ENCODE results near the gene XK.

Gene XK

GRCh38 chrX:37714479-37714878, 28.9 kb downstream of the XK start:
- no peak overlapping the region for H3K4me2 ChIP-seq
- TF ChIP-seq CTCF (conservative IDR thresholded peaks at IDR 0.05; ENCODE audit: low read depth, low read length), result no peak
- H3K79me2 ChIP-seq (ENCODE audit: insufficient read depth, low read depth), result no peaks in the 10 kb centered on the region
- no peak overlapping the region for H3K27ac ChIP-seq
- H3K4me1 ChIP-seq (ENCODE audit: low read depth, poor library complexity, severe bottlenecking), result peaks cover 6% of the 10 kb centered on the region
- H3K36me3 ChIP-seq (ENCODE audit: insufficient read depth), result no peaks in the 10 kb centered on the region
- H2AFZ ChIP-seq (ENCODE audit: low read depth), result no peak overlapping the region
- H3K9ac ChIP-seq, result no peak overlapping the region
- no peak overlapping the region for H3K4me3 ChIP-seq (IDR thresholded peaks at IDR 0.05; ENCODE audit: insufficient read depth, low read depth, low read length)
- H4K20me1 ChIP-seq (ENCODE audit: insufficient read depth), result no peaks in the 10 kb centered on the region
- H3K27me3 ChIP-seq (ENCODE audit: insufficient read depth, low read depth), result no peaks in the 10 kb centered on the region

DNA sequence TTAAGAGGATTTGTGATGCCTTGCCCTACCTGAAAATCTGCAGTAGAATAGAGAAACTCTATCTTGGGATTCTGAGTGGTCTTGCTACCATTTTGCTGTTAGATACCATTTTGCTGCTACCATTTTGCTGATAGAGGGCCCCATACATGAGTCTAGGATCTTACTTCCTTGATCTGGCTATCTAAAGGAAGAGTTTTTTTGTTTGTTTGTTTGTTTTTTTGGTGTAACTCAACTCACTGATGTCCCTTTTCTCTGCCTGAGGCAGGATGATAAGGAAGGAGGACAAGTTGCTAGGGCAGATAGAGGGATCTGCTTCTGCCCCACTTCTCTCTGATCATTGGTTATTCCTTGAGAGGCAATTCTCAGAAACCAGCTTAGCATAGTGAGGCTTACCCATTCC, 31.0 kb downstream of the XK start:
- H3K4me1 ChIP-seq (ENCODE audit: low read depth, poor library complexity, severe bottlenecking), result peaks cover 7% of the 10 kb centered on the region
- no peaks in the 10 kb centered on the region for H3K27me3 ChIP-seq (ENCODE audit: insufficient read depth, low read depth)
- H3K4me3 ChIP-seq (IDR thresholded peaks at IDR 0.05; ENCODE audit: insufficient read depth, low read depth, low read length), result no peak overlapping the region
- no peaks in the 10 kb centered on the region for H3K79me2 ChIP-seq (ENCODE audit: insufficient read depth, low read depth)
- no peak for TF ChIP-seq CTCF (conservative IDR thresholded peaks at IDR 0.05; ENCODE audit: low read depth, low read length)
- H4K20me1 ChIP-seq (ENCODE audit: insufficient read depth), result no peaks in the 10 kb centered on the region
- H3K4me2 ChIP-seq, result no peak overlapping the region
- no peaks in the 10 kb centered on the region for H3K36me3 ChIP-seq (ENCODE audit: insufficient read depth)
- H3K27ac ChIP-seq, result no peak overlapping the region
- H3K9ac ChIP-seq, result no peak overlapping the region
- H2AFZ ChIP-seq (ENCODE audit: low read depth), result no peak overlapping the region

GRCh38 chrX:37717708-37718107, 32.1 kb downstream of the XK start:
- Histone ChIP-seq H2AFZ (ENCODE audit: low read depth) (no peak overlapping the region), H3K9ac (no peak overlapping the region), H3K79me2 (ENCODE audit: insufficient read depth, low read depth) (no peaks in the 10 kb centered on the region), H3K27ac (no peak overlapping the region), H4K20me1 (ENCODE audit: insufficient read depth) (no peaks in the 10 kb centered on the region), H3K4me3 (IDR thresholded peaks at IDR 0.05; ENCODE audit: insufficient read depth, low read depth, low read length) (no peak overlapping the region), H3K36me3 (ENCODE audit: insufficient read depth) (no peaks in the 10 kb centered on the region), H3K4me2 (no peak overlapping the region), H3K4me1 (ENCODE audit: low read depth, poor library complexity, severe bottlenecking) (peaks cover 7% of the 10 kb centered on the region), H3K27me3 (ENCODE audit: insufficient read depth, low read depth) (no peaks in the 10 kb centered on the region)
- no peak for TF ChIP-seq CTCF (conservative IDR thresholded peaks at IDR 0.05; ENCODE audit: low read depth, low read length)

DNA sequence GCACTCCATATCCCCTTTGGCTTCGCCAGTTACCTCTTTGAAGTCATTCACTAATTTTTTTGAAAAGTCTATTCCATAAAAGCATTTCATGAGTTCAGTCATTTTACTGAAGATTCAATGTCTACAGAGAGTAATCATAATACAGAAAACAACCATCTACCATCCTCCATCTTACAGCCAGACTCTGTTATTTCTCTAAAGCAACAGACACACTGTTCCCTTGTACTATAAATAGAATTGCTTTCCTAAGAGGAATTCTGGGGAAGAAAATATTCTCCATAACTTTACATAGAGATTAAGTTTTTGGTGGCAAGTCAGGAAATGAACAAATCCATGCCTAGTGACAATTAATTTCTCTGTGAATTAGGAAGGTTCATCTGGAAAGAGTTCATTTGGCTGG, 37.0 kb downstream of the XK start:
- no peak for TF ChIP-seq CTCF (conservative IDR thresholded peaks at IDR 0.05; ENCODE audit: low read depth, low read length)
- no peak overlapping the region for H3K4me3 ChIP-seq (IDR thresholded peaks at IDR 0.05; ENCODE audit: insufficient read depth, low read depth, low read length)

More for the DNA sequence above, 37.0 kb downstream of the XK start:
- Histone ChIP-seq H3K79me2 (ENCODE audit: insufficient read depth, low read depth) (no peaks in the 10 kb centered on the region), H3K27me3 (ENCODE audit: insufficient read depth, low read depth) (no peaks in the 10 kb centered on the region), H3K36me3 (ENCODE audit: insufficient read depth) (no peaks in the 10 kb centered on the region), H3K4me1 (ENCODE audit: low read depth, poor library complexity, severe bottlenecking) (peaks cover 7% of the 10 kb centered on the region), H3K4me2 (no peak overlapping the region), H2AFZ (ENCODE audit: low read depth) (no peak overlapping the region), H3K9ac (no peak overlapping the region), H3K27ac (no peak overlapping the region), H4K20me1 (ENCODE audit: insufficient read depth) (no peaks in the 10 kb centered on the region)
